H4 (cell line): ENCODE measurements around the gene HOXC6. TPM values are rescaled to one million over a fixed set of nuclear protein-coding genes. Genes with fewer than 3 reads are reported as not detected.

Source experiments
- DNase-seq: peaks from one replicate; pipeline ENCODE4 v3.0.0-alpha.2; 2015; ENCODE audit warnings: low spot score
- total RNA-seq: library from RNA; depleted of rRNA; stranded (reverse); fragments of >200 nt; shearing (Covaris generic); gene quantifications from 2 replicates; pipeline ENCODE4 v1.2.3, GENCODE V29; 2014

The HOXC6 gene
- total RNA-seq, 1 experiment from 2014 or later = 0.27 TPM

DNA sequence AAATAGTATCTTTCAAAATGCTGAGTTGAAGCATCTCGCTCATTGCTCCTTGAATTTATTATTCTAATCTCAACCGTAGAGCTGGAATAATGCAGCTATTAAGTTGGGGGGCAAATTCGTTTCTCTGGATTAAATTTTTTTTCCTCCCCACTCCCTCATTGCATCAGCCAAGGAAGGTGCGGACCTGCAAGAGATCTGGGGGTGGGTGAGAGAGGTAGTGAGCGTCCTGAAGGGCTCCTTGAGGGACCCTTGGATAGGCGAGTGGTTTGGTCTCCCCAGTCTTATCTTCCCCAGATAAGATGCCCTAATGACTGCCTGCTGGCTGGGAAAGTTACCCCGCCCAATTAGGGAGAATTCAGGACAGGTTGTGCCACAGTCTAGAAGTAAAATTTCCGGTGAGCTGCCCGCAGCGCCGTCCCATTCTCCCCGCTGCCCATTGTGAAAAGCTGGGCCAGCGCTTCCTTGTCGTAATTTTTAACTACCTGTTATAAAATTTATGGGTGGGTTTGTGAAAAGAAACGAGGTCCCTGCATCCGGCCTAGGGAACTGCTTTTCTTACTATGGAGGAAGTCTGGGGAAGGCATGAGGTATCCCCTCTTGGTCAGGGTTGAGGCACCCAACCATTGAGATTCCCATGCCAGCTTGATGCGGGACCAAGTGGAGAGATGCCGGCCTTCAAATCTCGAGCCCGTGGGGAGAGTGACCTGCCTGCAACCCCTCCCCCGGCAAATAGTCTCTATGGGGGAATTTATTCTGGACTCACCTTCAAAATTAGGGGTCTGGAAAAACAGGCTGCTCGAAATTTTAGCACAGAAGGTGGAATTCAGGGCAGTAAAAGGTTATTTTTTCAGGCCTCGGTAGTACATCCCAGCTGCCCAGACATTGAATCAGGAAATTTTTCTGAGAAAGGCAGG lies 13.0 kb upstream of the HOXC6 start:
- DNase-seq = no peak

- no peak for DNase-seq
These were observed 12.2 kb upstream of the HOXC6 start for GRCh38 chr12:54016051-54016450.

DNA sequence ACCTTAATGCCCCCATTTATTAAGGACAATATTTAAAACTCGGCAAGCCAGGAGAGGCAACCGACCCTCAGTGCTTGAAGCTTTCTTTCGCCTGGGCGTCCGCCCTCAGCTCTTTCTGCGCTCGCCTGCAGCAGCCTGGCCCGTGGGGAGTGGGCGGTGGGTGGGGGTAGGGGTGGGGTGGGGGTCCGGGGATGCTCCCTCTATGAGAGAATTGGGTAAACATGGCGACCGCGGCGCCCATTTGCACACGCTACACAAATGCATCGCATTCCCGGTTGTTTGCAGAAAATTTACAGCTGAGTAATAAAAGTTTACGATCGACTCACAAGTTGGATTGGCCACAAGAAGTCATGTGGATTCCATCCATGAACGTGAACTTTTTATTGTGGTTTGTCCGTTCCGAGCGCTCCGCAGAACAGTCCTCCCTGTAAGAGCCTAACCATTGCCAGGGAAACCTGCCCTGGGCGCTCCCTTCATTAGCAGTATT lies 11.7 kb upstream of the HOXC6 start:
- DNase-seq = peak; percentile 89

DNA sequence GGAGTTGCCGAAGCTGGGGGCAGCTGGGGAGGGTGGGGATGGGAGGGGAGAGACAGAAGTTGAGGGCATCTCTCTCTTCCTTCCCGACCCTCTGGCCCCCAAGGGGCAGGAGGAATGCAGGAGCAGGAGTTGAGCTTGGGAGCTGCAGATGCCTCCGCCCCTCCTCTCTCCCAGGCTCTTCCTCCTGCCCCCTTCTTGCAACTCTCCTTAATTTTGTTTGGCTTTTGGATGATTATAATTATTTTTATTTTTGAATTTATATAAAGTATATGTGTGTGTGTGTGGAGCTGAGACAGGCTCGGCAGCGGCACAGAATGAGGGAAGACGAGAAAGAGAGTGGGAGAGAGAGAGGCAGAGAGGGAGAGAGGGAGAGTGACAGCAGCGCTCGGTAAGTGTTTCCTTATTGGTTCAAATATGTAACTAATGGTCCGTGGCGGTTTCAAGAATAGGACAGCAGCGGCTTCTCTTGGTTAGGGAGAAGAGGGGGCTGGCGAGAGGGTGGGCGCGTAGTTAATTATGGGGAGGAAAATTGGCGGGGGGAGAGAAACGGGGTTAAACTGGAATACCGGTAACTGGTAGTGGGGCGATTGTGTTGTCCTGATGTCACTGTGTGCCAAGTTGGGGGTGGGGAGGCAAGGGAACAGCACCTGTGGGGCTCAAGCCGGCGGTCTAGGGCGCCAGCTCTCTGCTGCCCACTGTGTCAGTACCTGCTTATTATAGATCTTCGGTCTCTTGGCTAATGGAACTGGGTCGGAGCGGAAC lies 11.0 kb upstream of the HOXC6 start:
- DNase-seq = peak; percentile 50

- peak; percentile 91 for DNase-seq
These were observed 10.3 kb upstream of the HOXC6 start for GRCh38 chr12:54017878-54018467.

- peak; percentile 27 for DNase-seq
These were observed 9.7 kb upstream of the HOXC6 start for GRCh38 chr12:54018468-54018984.

GRCh38 chr12:54019091-54019811 lies 9.0 kb upstream of the HOXC6 start:
- DNase-seq = no peak

GRCh38 chr12:54019924-54020590 lies 8.2 kb upstream of the HOXC6 start:
- peak; percentile 14 for DNase-seq

- DNase-seq = no peak
These were observed 7.4 kb upstream of the HOXC6 start for GRCh38 chr12:54020591-54021405.

GRCh38 chr12:54021432-54022013 lies 6.7 kb upstream of the HOXC6 start:
- DNase-seq = peak; percentile 54

DNA sequence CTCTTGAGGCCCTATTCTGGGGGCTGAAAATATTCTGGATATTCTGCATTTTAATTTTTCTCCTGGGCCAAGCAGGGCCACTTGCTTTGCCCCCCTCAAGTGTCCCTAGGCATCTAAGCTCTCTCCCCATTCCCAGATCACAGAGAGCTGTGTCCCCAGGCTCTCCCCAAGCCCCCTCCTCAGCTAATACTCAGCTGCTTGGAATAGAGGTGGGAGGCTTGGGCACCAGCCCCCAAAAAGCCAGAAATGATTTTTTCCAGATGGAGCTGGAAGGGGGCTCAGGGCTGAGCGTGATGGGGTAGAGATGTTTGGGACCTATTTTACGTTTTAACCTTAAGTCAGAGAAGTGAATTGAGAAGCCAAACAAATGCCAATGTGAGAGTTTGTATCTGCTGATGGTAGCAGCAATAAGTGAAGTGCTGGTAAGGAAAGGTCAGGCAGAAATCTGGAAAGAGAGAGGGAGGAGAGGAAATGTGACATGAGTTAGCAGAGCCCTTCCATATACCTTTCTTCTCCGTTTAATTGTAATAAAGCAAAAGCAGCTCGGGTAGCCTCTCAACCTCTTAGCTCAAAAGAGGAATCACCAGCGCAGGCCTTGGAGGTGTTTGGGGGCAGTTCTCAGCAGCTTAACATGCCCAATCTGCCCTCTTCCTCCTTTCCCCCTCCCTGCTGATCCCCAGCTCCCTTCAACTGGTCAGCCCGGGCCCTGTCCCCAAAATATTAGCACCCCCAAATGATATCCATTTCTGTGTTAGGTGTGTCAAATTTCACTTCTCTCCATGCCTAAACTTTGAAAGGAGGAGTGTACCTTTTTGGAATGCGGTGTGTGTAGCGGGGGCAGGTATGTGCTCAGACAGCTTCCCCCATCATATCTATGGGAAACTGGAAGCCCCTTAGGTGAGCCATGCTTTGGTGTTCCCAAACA lies 5.0 kb upstream of the HOXC6 start:
- DNase-seq = no peak

DNA sequence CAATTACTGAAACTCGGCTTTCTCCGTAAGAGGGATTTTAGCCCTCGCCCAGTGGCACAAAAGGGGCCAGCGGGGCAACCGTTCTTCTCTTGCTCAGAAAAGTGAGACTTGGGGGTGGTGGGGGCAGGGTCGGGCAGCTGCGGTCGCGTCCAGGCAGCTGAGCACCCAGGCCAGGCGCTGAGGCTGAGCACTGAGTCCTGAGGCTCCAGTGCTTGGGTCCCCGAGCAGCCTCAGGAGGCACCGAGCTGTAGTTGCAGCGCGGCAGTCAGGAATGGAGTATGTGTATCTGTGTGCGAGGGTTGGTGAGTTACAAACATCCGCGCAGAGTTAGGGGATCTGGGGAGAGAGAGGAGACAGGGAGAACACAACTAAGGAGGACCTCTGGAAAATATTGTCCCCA lies 4.1 kb upstream of the HOXC6 start:
- no peak for DNase-seq

DNA sequence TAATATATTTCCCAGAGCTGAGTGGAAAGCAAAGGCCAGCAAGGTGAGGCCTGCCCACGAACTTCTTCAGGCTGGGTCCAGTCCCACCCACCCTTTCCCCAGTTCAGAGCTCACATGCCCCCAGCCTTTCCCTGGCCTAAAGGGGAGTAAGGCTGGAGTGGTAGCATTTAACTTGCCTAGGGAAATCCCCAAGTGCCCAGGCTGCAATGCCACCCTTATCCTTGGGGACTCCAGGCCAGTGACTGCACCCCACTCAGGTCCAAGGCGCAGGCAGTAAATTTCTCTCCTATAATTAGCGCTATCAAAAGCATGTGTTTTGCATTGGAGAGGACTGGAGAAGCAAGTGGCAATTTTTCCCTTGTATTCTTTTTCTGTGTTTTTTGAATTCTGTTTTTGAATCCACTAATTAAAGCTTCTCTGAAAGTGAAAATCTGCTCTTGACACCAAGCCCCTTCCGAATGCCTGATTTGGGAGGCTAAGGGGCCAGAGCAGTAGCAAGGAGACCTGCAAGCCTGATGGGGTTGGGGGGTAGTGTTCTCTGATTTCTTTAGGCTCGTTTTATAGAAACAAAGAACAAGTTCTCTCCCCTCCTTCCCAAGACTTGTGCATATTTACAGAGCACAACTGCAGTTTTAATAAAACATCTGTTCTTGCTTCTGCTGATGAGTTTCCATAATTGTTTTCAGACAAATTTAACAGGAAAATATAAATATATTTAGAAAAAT lies 3.5 kb upstream of the HOXC6 start:
- DNase-seq = no peak

DNA sequence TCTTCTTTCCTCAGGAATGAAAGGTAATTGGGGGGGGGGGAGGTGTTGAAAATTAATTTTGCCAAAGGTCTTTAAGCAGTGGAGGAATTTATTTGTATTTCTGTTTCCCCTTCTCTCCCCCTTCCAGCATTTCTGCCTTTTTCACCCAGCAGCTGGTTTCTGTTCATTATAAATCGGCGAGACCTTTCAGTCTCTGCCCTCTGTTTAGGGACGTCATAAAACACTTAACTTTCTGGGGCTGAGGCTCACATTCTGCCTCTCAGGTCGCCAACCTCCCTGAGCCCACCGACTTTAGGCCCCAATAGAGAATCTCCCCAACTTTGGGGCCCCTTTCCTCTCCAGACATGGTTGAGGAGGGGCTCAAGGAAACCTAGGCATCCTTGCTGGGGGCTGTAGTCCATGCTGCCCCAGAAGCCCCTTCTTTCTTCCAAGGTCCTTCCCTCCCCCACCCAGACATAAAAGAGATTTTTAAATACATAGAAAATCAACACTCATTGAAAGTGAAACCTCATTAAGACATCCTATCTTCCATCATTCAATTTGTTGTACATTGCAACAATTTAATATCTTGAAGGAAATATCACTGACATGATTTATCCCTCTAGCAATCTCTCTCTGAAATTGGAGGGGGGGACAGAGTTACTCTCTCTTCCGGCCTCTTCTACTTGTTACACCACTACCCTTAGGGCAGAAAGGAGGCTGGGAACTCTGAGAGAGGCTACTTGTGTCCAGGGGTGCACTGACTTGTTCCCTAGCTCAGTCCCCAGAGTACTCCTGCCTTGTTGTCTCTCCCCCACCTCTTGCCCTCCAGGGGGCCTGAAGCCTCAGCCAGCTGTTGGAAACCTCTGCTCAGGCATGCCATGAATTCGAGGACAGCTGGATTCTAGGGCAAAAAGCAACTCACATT lies 2.5 kb upstream of the HOXC6 start:
- DNase-seq = no peak

GRCh38 chr12:54026640-54027441 lies 1.4 kb upstream of the HOXC6 start:
- no peak for DNase-seq

- no peak for DNase-seq
These were observed 826 bp upstream of the HOXC6 start for GRCh38 chr12:54027442-54027786.
